Neural cell (in vitro differentiated cells): ENCODE data around the gene IRAK4.

Source experiments
- CTCF ChIP-seq: fragments of 450-650 bp; IDR thresholded peaks from 2 replicates; pipeline ENCODE4 v1.5.1; 2014; ENCODE audit warnings: antibody characterized with exemption, mild to moderate bottlenecking, moderate library complexity; ENCODE audit not compliant: poor library complexity, severe bottlenecking
- EZH2 ChIP-seq: fragments of 200-600, 300-800 bp; shearing (Covaris generic), sonication (generic); IDR thresholded peaks from 2 replicates; pipeline ENCODE4 v1.6.1; 2014; ENCODE audit warnings: antibody characterized with exemption, low read length, borderline replicate concordance, mild to moderate bottlenecking; ENCODE audit not compliant: insufficient read depth, poor library complexity, severe bottlenecking

DNA sequence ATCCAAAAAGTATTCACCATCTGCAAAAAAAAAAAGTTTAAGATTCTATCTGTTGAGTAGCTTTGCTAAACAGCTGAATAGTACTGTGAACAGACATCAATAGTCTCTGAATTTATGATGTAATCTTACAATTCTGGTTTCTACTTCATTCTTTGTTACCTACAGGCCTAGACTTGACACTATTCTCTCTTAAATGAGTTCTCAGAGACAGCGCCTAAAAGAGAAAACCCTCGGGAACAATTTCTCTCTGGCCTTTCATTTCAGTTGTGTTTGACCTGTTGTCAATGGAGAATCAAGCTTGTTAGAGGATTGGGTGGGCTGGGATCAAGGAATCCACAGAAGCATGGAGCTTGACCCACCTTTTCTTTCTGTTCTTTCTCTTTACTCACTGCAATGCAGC lies 53.3 kb downstream of the IRAK4 start:
- TF ChIP-seq CTCF (no peak), EZH2 (no peak)
